HG03469 (cell line): ENCODE measurements around the gene TEC.
"Not testable (repeated sequence)": the region's sequence is repeated elsewhere in the genome, so short reads cannot be mapped to it uniquely, and the experiment has no call there.

Experiments
- ATAC-seq: cut with Tn5 transposase; IDR thresholded peaks from one replicate; pipeline ENCODE4 v1.9.1; 2021; ENCODE audit warnings: mild to moderate bottlenecking, moderate library complexity, moderate number of reproducible peaks; ENCODE audit not compliant: unreplicated experiment

Gene TEC

GRCh38 chr4:48268956-48269860, at the start of gene TEC:
TSS of gene TEC (minus strand) at chr4:48269838. CDS start at chr4:48228614, 41,224 bp downstream.
- peak; percentile 27 for ATAC-seq

- ATAC-seq: no peak
Observed at GRCh38 chr4:48315728-48316630, 46.3 kb upstream of the TEC start.

GRCh38 chr4:48314746-48315145, 45.1 kb upstream of the TEC start:
- ATAC-seq: not testable (repeated sequence)

- ATAC-seq: no peak
Observed at GRCh38 chr4:48311896-48312295, 42.3 kb upstream of the TEC start.

- ATAC-seq: no peak
Observed at GRCh38 chr4:48308901-48309300, 39.3 kb upstream of the TEC start.

GRCh38 chr4:48307528-48307927, 37.9 kb upstream of the TEC start:
- ATAC-seq: peak; percentile 50

GRCh38 chr4:48305508-48305907, 35.9 kb upstream of the TEC start:
- ATAC-seq: no peak

GRCh38 chr4:48300004-48300403, 30.4 kb upstream of the TEC start:
- ATAC-seq: no peak

GRCh38 chr4:48299560-48299959, 29.9 kb upstream of the TEC start:
- ATAC-seq: no peak

- no peak for ATAC-seq
Observed at GRCh38 chr4:48297256-48297846, 27.7 kb upstream of the TEC start.

GRCh38 chr4:48296365-48296764, 26.7 kb upstream of the TEC start:
- peak; percentile 77 for ATAC-seq

GRCh38 chr4:48295116-48295515, 25.5 kb upstream of the TEC start:
- ATAC-seq: no peak

- not testable (repeated sequence) for ATAC-seq
Observed at GRCh38 chr4:48292218-48292790, 22.7 kb upstream of the TEC start.

GRCh38 chr4:48290146-48290772, 20.6 kb upstream of the TEC start:
- ATAC-seq: no peak

- ATAC-seq: not testable (repeated sequence)
Observed at GRCh38 chr4:48286060-48286459, 16.4 kb upstream of the TEC start.

- ATAC-seq: not testable (repeated sequence)
Observed at GRCh38 chr4:48285640-48286039, 16.0 kb upstream of the TEC start.

- no peak for ATAC-seq
Observed at GRCh38 chr4:48275686-48276085, 6.0 kb upstream of the TEC start.

GRCh38 chr4:48275247-48275646, 5.6 kb upstream of the TEC start:
- no peak for ATAC-seq

GRCh38 chr4:48271626-48272025, 2.0 kb upstream of the TEC start:
- ATAC-seq: no peak

GRCh38 chr4:48270951-48271473, 1.4 kb upstream of the TEC start:
- ATAC-seq: no peak
